Activated naive CD4-positive, alpha-beta T cell treated with Interleukin-2 at 50 U/mL for 16 hours (primary cell): Measurements from ENCODE around the gene SLC13A2.
"Not testable (repeated sequence)": the region's sequence is repeated elsewhere in the genome, so short reads cannot be mapped to it uniquely, and the experiment has no call there.

Experiments used
- DNase-seq: peaks from one replicate; pipeline ENCODE4 v3.0.0-alpha.2; 2020

SLC13A2 gene

GRCh38 chr17:28473542-28473941 is at the start of gene SLC13A2:
Gene SLC13A2, plus strand, starts transcription at chr17:28473644. Its CDS starts 69 bp downstream, at chr17:28473713.
- no peak for DNase-seq

- DNase-seq = no peak
Measured at GRCh38 chr17:28425206-28425605, 48.2 kb upstream of the SLC13A2 start.

- no peak for DNase-seq
Measured at GRCh38 chr17:28426081-28426519, 47.3 kb upstream of the SLC13A2 start.

GRCh38 chr17:28427371-28427770 is 46.1 kb upstream of the SLC13A2 start:
- no peak for DNase-seq

GRCh38 chr17:28427982-28428381 is 45.5 kb upstream of the SLC13A2 start:
- not testable (repeated sequence) for DNase-seq

GRCh38 chr17:28433721-28434120 is 39.7 kb upstream of the SLC13A2 start:
- DNase-seq = no peak

GRCh38 chr17:28434326-28434725 is 39.1 kb upstream of the SLC13A2 start:
- DNase-seq = not testable (repeated sequence)

GRCh38 chr17:28443901-28444638 is 29.4 kb upstream of the SLC13A2 start:
- DNase-seq = no peak

GRCh38 chr17:28446716-28447395 is 26.6 kb upstream of the SLC13A2 start:
- DNase-seq = no peak

- DNase-seq = no peak
Measured at GRCh38 chr17:28447396-28447760, 26.1 kb upstream of the SLC13A2 start.

GRCh38 chr17:28449859-28450258 is 23.6 kb upstream of the SLC13A2 start:
- no peak for DNase-seq

- no peak for DNase-seq
Measured at GRCh38 chr17:28457890-28458289, 15.6 kb upstream of the SLC13A2 start.

GRCh38 chr17:28458881-28459280 is 14.6 kb upstream of the SLC13A2 start:
- not testable (repeated sequence) for DNase-seq

- no peak for DNase-seq
Measured at GRCh38 chr17:28460901-28461300, 12.5 kb upstream of the SLC13A2 start.

GRCh38 chr17:28466001-28466400 is 7.4 kb upstream of the SLC13A2 start:
- DNase-seq = no peak

GRCh38 chr17:28466521-28467048 is 6.9 kb upstream of the SLC13A2 start:
- no peak for DNase-seq

- DNase-seq = no peak
Measured at GRCh38 chr17:28467456-28468025, 5.9 kb upstream of the SLC13A2 start.

GRCh38 chr17:28468033-28468735 is 5.3 kb upstream of the SLC13A2 start:
- not testable (repeated sequence) for DNase-seq

GRCh38 chr17:28468781-28469180 is 4.7 kb upstream of the SLC13A2 start:
- no peak for DNase-seq

GRCh38 chr17:28469376-28469775 is 4.1 kb upstream of the SLC13A2 start:
- DNase-seq = no peak

- no peak for DNase-seq
Measured at GRCh38 chr17:28470266-28470913, 3.1 kb upstream of the SLC13A2 start.

GRCh38 chr17:28470914-28471366 is 2.5 kb upstream of the SLC13A2 start:
- DNase-seq = no peak
